CD14-positive monocyte (primary cell): ENCODE data around the gene SEMA3E. TPM values are rescaled to one million over a fixed set of nuclear protein-coding genes. Genes with fewer than 3 reads are reported as not detected.

Source experiments
- DNase-seq, 3 donors: peaks; one replicate each; pipeline ENCODE4 v3.0.0-alpha.2; 2011 to 2022
- H2AFZ ChIP-seq: 2 replicates; pipeline ENCODE4 v1.6.0; 2012; ENCODE audit warnings: mild to moderate bottlenecking, low read depth, low read length, inconsistent platforms; ENCODE audit not compliant: insufficient read depth, poor library complexity, severe bottlenecking
- H3K27ac ChIP-seq, 2 donors: 1 replicate in 1 of 2; 2 replicates in 1 of 2; pipeline ENCODE4 v1.5.1; 2012 to 2013; ENCODE audit warnings: low read length in 2 of 2, control low read depth in 1 of 2, inconsistent platforms in 1 of 2, low read depth in 1 of 2, mild to moderate bottlenecking in 1 of 2
- H3K27me3 ChIP-seq, 2 donors: one replicate each; pipeline versions ENCODE4 v1.6.0 to v1.6.1; 2011 to 2013; ENCODE audit warnings: low read length in 2 of 2; ENCODE audit not compliant: control insufficient read depth in 2 of 2, insufficient read depth in 2 of 2
- H3K36me3 ChIP-seq, 2 donors: replicated peaks in 1 of 2; 1 replicate in 1 of 2; 2 replicates in 1 of 2; pipeline versions ENCODE4 v1.5.1 to v1.6.1; 2012 to 2013; ENCODE audit warnings: low read length in 2 of 2, control low read depth in 1 of 2, inconsistent platforms in 1 of 2, mild to moderate bottlenecking in 1 of 2; ENCODE audit not compliant: insufficient read depth in 2 of 2, control insufficient read depth in 1 of 2
- H3K4me1 ChIP-seq, 2 donors: 1 replicate in 1 of 2; 2 replicates in 1 of 2; pipeline versions ENCODE4 v1.5.1 to v1.6.1; 2012 to 2013; ENCODE audit warnings: low read length in 2 of 2, control low read depth in 1 of 2, inconsistent platforms in 1 of 2, mild to moderate bottlenecking in 1 of 2, moderate library complexity in 1 of 2; ENCODE audit not compliant: insufficient read depth in 2 of 2, control insufficient read depth in 1 of 2
- H3K4me2 ChIP-seq: replicated peaks from 2 replicates; pipeline ENCODE3; 2012; ENCODE audit warnings: low read length, moderate library complexity, mild to moderate bottlenecking; ENCODE audit not compliant: poor library complexity, severe bottlenecking; ENCODE audit errors: extremely low read depth
- H3K4me3 ChIP-seq, 3 experiments: fragments of 200-600 bp in 1 of 3; sonication (generic) in 1 of 3; replicated peaks in 1 of 3; 1 replicate in 2 of 3; 2 replicates in 1 of 3; pipeline ENCODE4 v1.5.1; 2011 to 2013; ENCODE audit warnings: low read length in 3 of 3, mild to moderate bottlenecking in 3 of 3, control low read depth in 2 of 3, low read depth in 2 of 3, inconsistent platforms in 1 of 3, moderate library complexity in 1 of 3
- H3K79me2 ChIP-seq: 2 replicates; pipeline ENCODE4 v1.6.0; 2012; ENCODE audit warnings: mild to moderate bottlenecking, control low read depth, inconsistent platforms, low read length, moderate library complexity; ENCODE audit not compliant: insufficient read depth
- H3K9ac ChIP-seq: 2 replicates; pipeline ENCODE4 v1.6.0; 2017; ENCODE audit warnings: low read length, mild to moderate bottlenecking; ENCODE audit not compliant: insufficient read depth, poor library complexity, severe bottlenecking
- H3K9me3 ChIP-seq, 2 donors: replicated peaks in 1 of 2; 1 replicate in 1 of 2; 2 replicates in 1 of 2; pipeline versions ENCODE4 v1.5.1 to v1.6.1; 2012 to 2013; ENCODE audit warnings: low read length in 2 of 2, control low read depth in 1 of 2; ENCODE audit not compliant: control insufficient read depth in 1 of 2, insufficient read depth in 1 of 2
- H4K20me1 ChIP-seq: 2 replicates; pipeline ENCODE4 v1.6.0; 2012; ENCODE audit warnings: mild to moderate bottlenecking, low read length, control low read depth, moderate library complexity; ENCODE audit not compliant: insufficient read depth
- H3K27ac Mint-ChIP-seq, 7 donors: one replicate each; pipeline ENCODE4 v1.8.0; 2020; ENCODE audit warnings: mild to moderate bottlenecking in 7 of 7, mixed read lengths in 7 of 7, moderate library complexity in 6 of 7, inconsistent platforms in 2 of 7
- H3K27me3 Mint-ChIP-seq, 3 donors: one replicate each; pipeline ENCODE4 v1.8.0; 2021 to 2022; ENCODE audit warnings: low read depth in 3 of 3, mild to moderate bottlenecking in 3 of 3, mixed read lengths in 3 of 3, moderate library complexity in 3 of 3, inconsistent platforms in 1 of 3
- H3K36me3 Mint-ChIP-seq, 2 donors: one replicate each; pipeline ENCODE4 v1.8.0; 2020; ENCODE audit warnings: mixed read lengths in 2 of 2, inconsistent platforms in 1 of 2, mild to moderate bottlenecking in 1 of 2
- H3K4me1 Mint-ChIP-seq: one replicate; pipeline ENCODE4 v1.8.0; 2020; ENCODE audit warnings: mild to moderate bottlenecking, mixed read lengths
- H3K4me3 Mint-ChIP-seq, 2 donors: one replicate each; pipeline ENCODE4 v1.8.0; 2020; ENCODE audit warnings: mild to moderate bottlenecking in 2 of 2, mixed read lengths in 2 of 2, moderate library complexity in 1 of 2
- H3K9me3 Mint-ChIP-seq, 7 donors: one replicate each; pipeline ENCODE4 v1.8.0; 2020 to 2022; ENCODE audit warnings: mixed read lengths in 7 of 7, mild to moderate bottlenecking in 6 of 7, moderate library complexity in 6 of 7, inconsistent platforms in 2 of 7
- WGBS: methylation state at CpG from one replicate; pipeline ENCODE4 v1.1.5; 2013; ENCODE audit warnings: missing lambda C conversion rate; ENCODE audit not compliant: insufficient coverage; 5-methylcytosine and 5-hydroxymethylcytosine counted together
- intact Hi-C, 2 donors: fragments of 100-400 bp; cut with micrococcal nuclease; formaldehyde crosslinking; loops; one replicate each; pipeline versions ENCODE4 v1.15.0 to v1.15.1; 2023
- polyA plus RNA-seq, 3 donors: library from polyadenylated mRNA; depleted of rRNA in 1 of 3; unstranded in 2 of 3; stranded (reverse) in 1 of 3; fragments of 300-500 nt in 2 of 3; fragments of >200 nt in 1 of 3; fragmentation: Illumina TruSeq in 2 of 3; gene quantifications; 1 replicate in 2 of 3; 2 replicates in 1 of 3; pipeline ENCODE4 v1.2.3, GENCODE V29; 2012 to 2021
- TF ChIP-seq, protein P1 (sequence below): fragments of 200-600 bp; IDR thresholded peaks from one replicate; pipeline ENCODE4 v1.8.0; 2022; ENCODE audit warnings: antibody characterized with exemption, mild to moderate bottlenecking

The SEMA3E gene
- polyA plus RNA-seq, 3 donors, result not detected

- Histone ChIP-seq H3K4me2 (no peak overlapping the region), H4K20me1 (no peaks in the 10 kb centered on the region)
These were observed 180.6 kb downstream of the SEMA3E start for GRCh38 chr7:83468251-83468739.

DNA sequence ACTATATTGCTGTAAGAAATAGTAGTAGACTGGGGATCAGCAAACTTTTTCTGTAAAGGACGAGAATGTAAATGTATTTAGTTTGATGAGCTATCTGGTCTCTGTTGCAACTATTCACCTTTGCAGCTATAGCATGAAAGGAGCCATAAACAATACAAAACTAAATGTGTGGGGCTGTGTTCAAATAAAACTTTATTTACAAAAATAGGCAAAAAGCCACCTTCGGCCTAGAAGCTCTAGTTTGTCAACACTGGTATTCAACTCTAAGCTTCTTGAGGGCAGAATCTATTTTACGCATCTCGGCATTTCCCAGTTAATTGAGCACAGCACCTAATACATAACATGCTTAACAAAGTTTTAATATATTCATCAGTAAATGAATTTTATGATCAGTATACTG is 181.4 kb downstream of the SEMA3E start:
- intact Hi-C loops, result no loop called here
- no peak overlapping the region for H3K9ac ChIP-seq
- no peaks in the 10 kb centered on the region for H3K4me1 ChIP-seq
- no peak overlapping the region for H3K4me3 ChIP-seq
- H2AFZ ChIP-seq, result no peak overlapping the region
- H4K20me1 ChIP-seq, result no peaks in the 10 kb centered on the region
- H3K79me2 ChIP-seq, result no peaks in the 10 kb centered on the region
- Mint-ChIP-seq H3K4me1 (no peaks in the 10 kb centered on the region), H3K4me3 (no peak overlapping the region), H3K36me3 (no peaks in the 10 kb centered on the region), H3K27me3 (peaks cover 0 to 2% (median 0%) of the 10 kb centered on the region in 3 donors), H3K9me3 (peaks cover 0 to 3% (median 2%) of the 10 kb centered on the region in 7 donors), H3K27ac (no peak overlapping the region)
- H3K27ac ChIP-seq, result no peak overlapping the region
- TF ChIP-seq, protein P1, sequence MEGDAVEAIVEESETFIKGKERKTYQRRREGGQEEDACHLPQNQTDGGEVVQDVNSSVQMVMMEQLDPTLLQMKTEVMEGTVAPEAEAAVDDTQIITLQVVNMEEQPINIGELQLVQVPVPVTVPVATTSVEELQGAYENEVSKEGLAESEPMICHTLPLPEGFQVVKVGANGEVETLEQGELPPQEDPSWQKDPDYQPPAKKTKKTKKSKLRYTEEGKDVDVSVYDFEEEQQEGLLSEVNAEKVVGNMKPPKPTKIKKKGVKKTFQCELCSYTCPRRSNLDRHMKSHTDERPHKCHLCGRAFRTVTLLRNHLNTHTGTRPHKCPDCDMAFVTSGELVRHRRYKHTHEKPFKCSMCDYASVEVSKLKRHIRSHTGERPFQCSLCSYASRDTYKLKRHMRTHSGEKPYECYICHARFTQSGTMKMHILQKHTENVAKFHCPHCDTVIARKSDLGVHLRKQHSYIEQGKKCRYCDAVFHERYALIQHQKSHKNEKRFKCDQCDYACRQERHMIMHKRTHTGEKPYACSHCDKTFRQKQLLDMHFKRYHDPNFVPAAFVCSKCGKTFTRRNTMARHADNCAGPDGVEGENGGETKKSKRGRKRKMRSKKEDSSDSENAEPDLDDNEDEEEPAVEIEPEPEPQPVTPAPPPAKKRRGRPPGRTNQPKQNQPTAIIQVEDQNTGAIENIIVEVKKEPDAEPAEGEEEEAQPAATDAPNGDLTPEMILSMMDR, result no peak
- H3K9me3 ChIP-seq, result no peaks in the 10 kb centered on the region
- DNase-seq, result no peak
- H3K27me3 ChIP-seq, result no peaks in the 10 kb centered on the region
- H3K36me3 ChIP-seq, result no peaks in the 10 kb centered on the region
- no CpG with 5 or more reads among the region's 4 CpGs for WGBS
- H3K4me2 ChIP-seq, result no peak overlapping the region

More at GRCh38 chr7:83468251-83468739, 180.6 kb downstream of the SEMA3E start:
- no peak overlapping the region for H3K4me3 Mint-ChIP-seq
- no peaks in the 10 kb centered on the region for H3K36me3 ChIP-seq
- no peaks in the 10 kb centered on the region for H3K36me3 Mint-ChIP-seq
- no peaks in the 10 kb centered on the region for H3K27me3 ChIP-seq
- H3K9ac ChIP-seq, result no peak overlapping the region
- no peak overlapping the region for H3K4me3 ChIP-seq
- no peak overlapping the region for H3K27ac Mint-ChIP-seq
- H3K27ac ChIP-seq, result no peak overlapping the region
- TF ChIP-seq, protein P1, result no peak
- no peaks in the 10 kb centered on the region for H3K4me1 ChIP-seq
- H3K79me2 ChIP-seq, result no peaks in the 10 kb centered on the region
- peak in 1 of 3 donors; percentile 9 for DNase-seq
- H3K9me3 Mint-ChIP-seq, result peaks cover 0 to 2% (median 0%) of the 10 kb centered on the region in 7 donors
- WGBS, result no CpG with 5 or more reads among the region's 2 CpGs
- intact Hi-C loops, result no loop called here
- no peak overlapping the region for H2AFZ ChIP-seq
- no peaks in the 10 kb centered on the region for H3K9me3 ChIP-seq
- H3K27me3 Mint-ChIP-seq, result peaks cover 0 to 2% (median 0%) of the 10 kb centered on the region in 3 donors
- no peaks in the 10 kb centered on the region for H3K4me1 Mint-ChIP-seq
